ENCODE measurements around the gene FOXP1. TPM values are rescaled to one million over a fixed set of nuclear protein-coding genes. Genes with fewer than 3 reads are reported as not detected.

The FOXP1 gene
- total RNA-seq, 2 donors from 2014 or later, result 41.7 to 94.3 TPM

DNA sequence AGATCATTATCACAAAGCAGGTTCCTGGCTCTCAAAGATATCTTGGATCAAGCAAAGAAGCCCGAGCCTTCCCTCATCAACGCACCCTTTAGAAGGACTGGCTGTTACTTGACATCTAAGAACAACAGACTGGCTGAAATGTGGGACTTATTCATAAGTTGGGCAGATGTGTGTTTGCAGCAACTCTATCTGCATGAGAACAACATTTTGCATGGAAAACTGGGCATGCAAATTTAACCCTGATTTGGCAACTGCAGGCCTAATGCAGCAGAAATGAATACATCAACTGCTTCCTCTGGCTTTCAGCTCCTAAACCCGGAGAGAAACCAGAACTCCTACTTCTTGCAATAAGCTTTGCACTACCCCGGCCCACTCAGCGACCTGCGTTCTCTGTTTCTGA lies 35.0 kb upstream of the FOXP1 start:
- no peak overlapping the region for H3K9ac ChIP-seq (ENCODE audit: extremely low read depth, low read length, poor library complexity, severe bottlenecking)
- H3K27me3 Mint-ChIP-seq (ENCODE audit: insufficient read depth), result no peaks in the 10 kb centered on the region
- H3K36me3 ChIP-seq (ENCODE audit: control insufficient read depth, insufficient read depth, low read length), result no peaks in the 10 kb centered on the region
- no peak overlapping the region for H3K27ac Mint-ChIP-seq
- TF ChIP-seq, protein P1, sequence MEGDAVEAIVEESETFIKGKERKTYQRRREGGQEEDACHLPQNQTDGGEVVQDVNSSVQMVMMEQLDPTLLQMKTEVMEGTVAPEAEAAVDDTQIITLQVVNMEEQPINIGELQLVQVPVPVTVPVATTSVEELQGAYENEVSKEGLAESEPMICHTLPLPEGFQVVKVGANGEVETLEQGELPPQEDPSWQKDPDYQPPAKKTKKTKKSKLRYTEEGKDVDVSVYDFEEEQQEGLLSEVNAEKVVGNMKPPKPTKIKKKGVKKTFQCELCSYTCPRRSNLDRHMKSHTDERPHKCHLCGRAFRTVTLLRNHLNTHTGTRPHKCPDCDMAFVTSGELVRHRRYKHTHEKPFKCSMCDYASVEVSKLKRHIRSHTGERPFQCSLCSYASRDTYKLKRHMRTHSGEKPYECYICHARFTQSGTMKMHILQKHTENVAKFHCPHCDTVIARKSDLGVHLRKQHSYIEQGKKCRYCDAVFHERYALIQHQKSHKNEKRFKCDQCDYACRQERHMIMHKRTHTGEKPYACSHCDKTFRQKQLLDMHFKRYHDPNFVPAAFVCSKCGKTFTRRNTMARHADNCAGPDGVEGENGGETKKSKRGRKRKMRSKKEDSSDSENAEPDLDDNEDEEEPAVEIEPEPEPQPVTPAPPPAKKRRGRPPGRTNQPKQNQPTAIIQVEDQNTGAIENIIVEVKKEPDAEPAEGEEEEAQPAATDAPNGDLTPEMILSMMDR (conservative IDR thresholded peaks at IDR 0.05), result no peak
- H3K36me3 Mint-ChIP-seq (ENCODE audit: low read depth), result no peaks in the 10 kb centered on the region
- 91 to 100% methylated on average over 5 to 6 of the region's 6 CpGs for WGBS, 2 experiments (ENCODE audit: insufficient coverage in 1 of 2, insufficient read length in 1 of 2)
- no peak overlapping the region for H3K27ac ChIP-seq (ENCODE audit: low read depth, low read length)
- no peaks in the 10 kb centered on the region for H3K9me3 ChIP-seq (ENCODE audit: control insufficient read depth, low read length)
- DNase-seq, result no peak
- no peaks in the 10 kb centered on the region for H3K27me3 ChIP-seq (ENCODE audit: control insufficient read depth, insufficient read depth, low read length, poor library complexity, severe bottlenecking)
- H3K4me3 Mint-ChIP-seq, result no peak overlapping the region
- no peaks in the 10 kb centered on the region for H3K4me1 Mint-ChIP-seq
- no peak overlapping the region for H3K4me3 ChIP-seq (ENCODE audit: low read length)
- no peaks in the 10 kb centered on the region for H3K4me1 ChIP-seq (ENCODE audit: control insufficient read depth, insufficient read depth, low read length)
- no peaks in the 10 kb centered on the region for H3K9me3 Mint-ChIP-seq

DNA sequence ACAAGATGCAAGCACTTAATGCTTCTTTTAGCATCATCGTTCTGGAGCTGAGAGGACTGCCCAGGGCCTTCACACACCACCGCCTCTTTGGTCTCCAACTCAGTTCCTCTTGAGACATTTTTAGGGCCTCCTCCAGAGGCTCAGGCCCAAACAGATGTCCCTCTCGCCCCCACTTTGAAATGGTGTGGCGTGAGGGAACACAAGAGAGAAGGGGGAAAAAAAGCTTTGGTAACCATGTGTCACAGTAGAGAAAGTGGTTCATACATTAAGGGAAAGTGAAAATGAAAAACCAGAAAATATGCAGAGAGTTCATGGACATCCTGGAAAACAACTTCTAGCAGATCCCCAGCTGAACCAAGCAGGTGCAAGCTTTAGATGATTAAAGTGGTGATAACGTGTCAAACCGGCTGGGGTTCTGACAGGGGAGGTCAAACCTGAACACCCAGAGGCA lies 33.1 kb upstream of the FOXP1 start:
- Histone ChIP-seq H3K4me1 (ENCODE audit: control insufficient read depth, insufficient read depth, low read length) (no peaks in the 10 kb centered on the region), H3K27me3 (ENCODE audit: control insufficient read depth, insufficient read depth, low read length, poor library complexity, severe bottlenecking) (no peaks in the 10 kb centered on the region), H3K27ac (ENCODE audit: low read depth, low read length) (no peak overlapping the region), H3K4me3 (ENCODE audit: low read length) (no peak overlapping the region), H3K36me3 (ENCODE audit: control insufficient read depth, insufficient read depth, low read length) (no peaks in the 10 kb centered on the region), H3K9ac (ENCODE audit: extremely low read depth, low read length, poor library complexity, severe bottlenecking) (no peak overlapping the region), H3K9me3 (ENCODE audit: control insufficient read depth, low read length) (no peaks in the 10 kb centered on the region)
- no peaks in the 10 kb centered on the region for H3K4me1 Mint-ChIP-seq
- H3K36me3 Mint-ChIP-seq (ENCODE audit: low read depth), result no peaks in the 10 kb centered on the region
- 92 to 98% methylated on average over 6 of the region's 6 CpGs for WGBS, 2 experiments (ENCODE audit: insufficient coverage in 1 of 2, insufficient read length in 1 of 2)
- peaks cover 4% of the 10 kb centered on the region for H3K9me3 Mint-ChIP-seq
- H3K27ac Mint-ChIP-seq, result no peak overlapping the region
- TF ChIP-seq, protein P1 (conservative IDR thresholded peaks at IDR 0.05), result no peak
- H3K4me3 Mint-ChIP-seq, result no peak overlapping the region
- no peaks in the 10 kb centered on the region for H3K27me3 Mint-ChIP-seq (ENCODE audit: insufficient read depth)
- no peak for DNase-seq

DNA sequence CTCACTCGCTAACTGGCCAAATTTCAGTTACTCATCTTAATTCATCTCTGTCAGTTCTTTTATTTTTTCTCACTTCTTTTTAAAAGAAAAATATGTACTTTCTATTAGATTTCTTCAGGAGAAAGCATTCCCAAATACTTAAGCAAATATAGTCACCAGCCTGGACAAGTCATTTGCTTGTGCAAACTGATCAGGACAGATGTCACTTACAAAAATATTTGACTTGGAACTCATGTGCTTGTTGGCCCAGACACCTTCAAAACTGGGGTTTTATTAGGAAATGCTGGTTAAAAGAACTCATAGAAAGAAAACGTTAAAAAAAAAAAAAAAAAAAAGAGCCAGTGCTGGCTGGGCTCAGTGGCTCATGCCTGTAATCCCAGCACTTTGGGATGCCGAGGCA lies 31.3 kb upstream of the FOXP1 start:
- Histone ChIP-seq H3K9ac (ENCODE audit: extremely low read depth, low read length, poor library complexity, severe bottlenecking) (no peak overlapping the region), H3K27ac (ENCODE audit: low read depth, low read length) (no peak overlapping the region), H3K27me3 (ENCODE audit: control insufficient read depth, insufficient read depth, low read length, poor library complexity, severe bottlenecking) (no peaks in the 10 kb centered on the region), H3K4me3 (ENCODE audit: low read length) (no peak overlapping the region), H3K36me3 (ENCODE audit: control insufficient read depth, insufficient read depth, low read length) (no peaks in the 10 kb centered on the region), H3K9me3 (ENCODE audit: control insufficient read depth, low read length) (no peaks in the 10 kb centered on the region), H3K4me1 (ENCODE audit: control insufficient read depth, insufficient read depth, low read length) (no peaks in the 10 kb centered on the region)
- Mint-ChIP-seq H3K4me1 (no peaks in the 10 kb centered on the region), H3K27ac (no peak overlapping the region), H3K36me3 (ENCODE audit: low read depth) (no peaks in the 10 kb centered on the region), H3K27me3 (ENCODE audit: insufficient read depth) (no peaks in the 10 kb centered on the region), H3K4me3 (no peak overlapping the region), H3K9me3 (peaks cover 4% of the 10 kb centered on the region)
- WGBS, 2 experiments (ENCODE audit: insufficient coverage in 1 of 2, insufficient read length in 1 of 2), result 92 to 94% methylated on average over 2 to 3 of the region's 3 CpGs
- TF ChIP-seq, protein P1 (conservative IDR thresholded peaks at IDR 0.05), result no peak
- DNase-seq, result no peak
